MM.1S (cell line): Measurements from ENCODE around the gene SH3BP2.

ENCODE experiments used
- DNase-seq: peaks from one replicate; pipeline ENCODE4 v3.0.0-alpha.2; 2015
- H2AFZ ChIP-seq: fragments of 300-600 bp; sonication (generic); 2 replicates; pipeline ENCODE4 v1.6.0; 2016; ENCODE audit warnings: antibody characterized with exemption, low read length
- H3F3A ChIP-seq: fragments of 300-600 bp; sonication (generic); 2 replicates; pipeline ENCODE4 v1.6.1; 2016; ENCODE audit warnings: mild to moderate bottlenecking, antibody characterized with exemption, low read length, moderate library complexity, mixed read lengths; ENCODE audit not compliant: insufficient read depth
- H3K27ac ChIP-seq: fragments of 300-600 bp; sonication (generic); 2 replicates; pipeline ENCODE4 v1.5.1; 2016; ENCODE audit warnings: mild to moderate bottlenecking, low read length
- H3K27me3 ChIP-seq: fragments of 300-600 bp; sonication (generic); replicated peaks from 2 replicates; pipeline ENCODE4 v1.6.0; 2016; ENCODE audit warnings: low read length; ENCODE audit not compliant: insufficient read depth
- H3K36me3 ChIP-seq: fragments of 300-600 bp; sonication (generic); replicated peaks from 2 replicates; pipeline ENCODE4 v1.6.1; 2016; ENCODE audit warnings: mild to moderate bottlenecking, low read length, mixed read lengths; ENCODE audit not compliant: insufficient read depth
- H3K4me1 ChIP-seq: fragments of 300-600 bp; sonication (generic); 2 replicates; pipeline ENCODE4 v1.6.1; 2016; ENCODE audit warnings: low read length, mixed read lengths
- H3K4me2 ChIP-seq: fragments of 300-600 bp; sonication (generic); 2 replicates; pipeline ENCODE4 v1.6.0; 2016; ENCODE audit warnings: low read depth, low read length
- H3K4me3 ChIP-seq: fragments of 300-600 bp; sonication (generic); 2 replicates; pipeline ENCODE4 v1.5.1; 2016; ENCODE audit warnings: low read length, mixed read lengths
- H3K79me2 ChIP-seq: fragments of 300-600 bp; sonication (generic); 2 replicates; pipeline ENCODE4 v1.6.1; 2016; ENCODE audit warnings: mixed run types, low read length, mixed read lengths
- H3K9ac ChIP-seq: fragments of 300-600 bp; sonication (generic); 2 replicates; pipeline ENCODE4 v1.6.1; 2016; ENCODE audit warnings: low read length, mixed read lengths
- H3K9me2 ChIP-seq: fragments of 300-600 bp; sonication (generic); replicated peaks from 2 replicates; pipeline ENCODE4 v1.6.1; 2016; ENCODE audit warnings: mild to moderate bottlenecking, low read length, mixed read lengths; ENCODE audit not compliant: insufficient read depth
- H3K9me3 ChIP-seq: fragments of 300-600 bp; sonication (generic); replicated peaks from 2 replicates; pipeline ENCODE4 v1.6.1; 2016; ENCODE audit warnings: mild to moderate bottlenecking, low read length, mixed read lengths; ENCODE audit not compliant: insufficient read depth
- H4K20me1 ChIP-seq: fragments of 300-600 bp; sonication (generic); 2 replicates; pipeline ENCODE4 v1.6.1; 2016; ENCODE audit warnings: mild to moderate bottlenecking, low read length, moderate library complexity, mixed read lengths; ENCODE audit not compliant: insufficient read depth
- EZH2 ChIP-seq: fragments of 300-600 bp; sonication (generic); optimal IDR thresholded peaks from 2 replicates; pipeline ENCODE3; 2017; ENCODE audit warnings: low read depth, mild to moderate bottlenecking, antibody characterized with exemption, low read length, mixed read lengths
- EZH2phosphoT487 ChIP-seq: fragments of 300-600 bp; sonication (generic); IDR thresholded peaks from 2 replicates; pipeline ENCODE4 v1.6.1; 2018; ENCODE audit warnings: antibody characterized with exemption, low read length
- TF ChIP-seq, protein P1 (sequence below): fragments of 300-600 bp; sonication (generic); IDR thresholded peaks from 2 replicates; pipeline ENCODE4 v1.5.1; 2016; ENCODE audit warnings: antibody characterized with exemption, low read length, mixed read lengths

SH3BP2 gene

DNA sequence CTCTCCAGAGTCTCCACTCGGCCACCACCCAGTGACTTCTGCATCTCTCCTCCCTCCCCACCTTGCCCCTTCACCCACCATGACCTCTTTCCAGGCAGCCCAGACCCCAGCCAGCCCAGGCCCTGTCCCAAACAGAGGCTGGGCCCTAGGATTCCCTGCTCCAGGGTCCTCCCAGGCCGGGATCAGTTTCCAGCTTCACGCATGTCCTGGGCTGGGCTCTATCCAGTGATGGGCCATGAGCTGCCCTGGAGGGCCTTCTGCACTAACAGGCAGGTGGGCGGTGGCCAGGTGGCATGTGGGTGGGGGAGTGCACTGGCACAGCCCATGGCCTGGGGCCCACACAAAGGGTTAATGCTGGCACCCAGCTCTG is 30.4 kb downstream of the SH3BP2 start:
- Histone ChIP-seq H3K4me2 (no peak overlapping the region), H2AFZ (no peak overlapping the region), H4K20me1 (no peaks in the 10 kb centered on the region), H3K79me2 (peaks cover 31% of the 10 kb centered on the region), H3F3A (no peaks in the 10 kb centered on the region), H3K4me1 (no peaks in the 10 kb centered on the region), H3K9me2 (no peaks in the 10 kb centered on the region), H3K9me3 (no peaks in the 10 kb centered on the region), H3K4me3 (no peak overlapping the region), H3K27ac (no peak overlapping the region), H3K36me3 (no peaks in the 10 kb centered on the region), H3K27me3 (no peaks in the 10 kb centered on the region), H3K9ac (no peak overlapping the region)
- DNase-seq = no peak
- TF ChIP-seq EZH2 = no peak
- no peak for TF ChIP-seq EZH2phosphoT487
- TF ChIP-seq, protein P1, sequence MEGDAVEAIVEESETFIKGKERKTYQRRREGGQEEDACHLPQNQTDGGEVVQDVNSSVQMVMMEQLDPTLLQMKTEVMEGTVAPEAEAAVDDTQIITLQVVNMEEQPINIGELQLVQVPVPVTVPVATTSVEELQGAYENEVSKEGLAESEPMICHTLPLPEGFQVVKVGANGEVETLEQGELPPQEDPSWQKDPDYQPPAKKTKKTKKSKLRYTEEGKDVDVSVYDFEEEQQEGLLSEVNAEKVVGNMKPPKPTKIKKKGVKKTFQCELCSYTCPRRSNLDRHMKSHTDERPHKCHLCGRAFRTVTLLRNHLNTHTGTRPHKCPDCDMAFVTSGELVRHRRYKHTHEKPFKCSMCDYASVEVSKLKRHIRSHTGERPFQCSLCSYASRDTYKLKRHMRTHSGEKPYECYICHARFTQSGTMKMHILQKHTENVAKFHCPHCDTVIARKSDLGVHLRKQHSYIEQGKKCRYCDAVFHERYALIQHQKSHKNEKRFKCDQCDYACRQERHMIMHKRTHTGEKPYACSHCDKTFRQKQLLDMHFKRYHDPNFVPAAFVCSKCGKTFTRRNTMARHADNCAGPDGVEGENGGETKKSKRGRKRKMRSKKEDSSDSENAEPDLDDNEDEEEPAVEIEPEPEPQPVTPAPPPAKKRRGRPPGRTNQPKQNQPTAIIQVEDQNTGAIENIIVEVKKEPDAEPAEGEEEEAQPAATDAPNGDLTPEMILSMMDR = no peak

DNA sequence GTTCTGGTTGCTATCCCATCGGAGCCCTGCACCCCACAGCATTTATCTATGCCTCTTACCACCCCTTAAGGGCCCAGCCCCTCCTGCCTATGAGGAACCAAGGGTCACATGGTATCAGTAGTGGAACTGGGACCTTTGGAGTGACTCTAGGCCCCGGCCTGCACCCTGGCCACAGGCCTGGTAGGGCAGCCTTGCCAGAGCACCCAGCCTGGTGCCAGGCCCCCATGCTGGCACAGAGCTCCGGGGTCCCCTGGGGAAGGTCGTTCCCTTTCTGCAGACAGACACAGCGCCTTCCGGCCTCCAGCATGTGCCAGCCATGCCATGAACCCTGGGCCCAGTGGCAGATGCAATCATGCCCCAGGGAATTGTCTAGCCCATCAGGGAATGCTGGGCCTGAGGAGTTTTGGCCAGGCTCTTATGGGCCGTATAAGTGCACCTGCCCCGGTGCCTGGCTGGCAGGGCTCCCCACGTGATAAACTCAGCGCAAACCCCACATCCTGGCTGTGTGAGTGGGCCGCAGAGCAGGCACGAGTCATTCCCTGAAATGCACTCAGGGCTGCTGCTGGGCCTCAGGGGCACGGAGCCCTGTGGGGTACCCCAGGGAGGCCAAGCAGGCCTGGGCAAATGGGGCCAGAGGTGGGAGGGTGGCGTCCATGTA is 30.9 kb downstream of the SH3BP2 start:
- H3K9me3 ChIP-seq = no peaks in the 10 kb centered on the region
- no peaks in the 10 kb centered on the region for H3K36me3 ChIP-seq
- H3K4me2 ChIP-seq = no peak overlapping the region
- peaks cover 25% of the 10 kb centered on the region for H3K79me2 ChIP-seq
- no peak overlapping the region for H2AFZ ChIP-seq
- no peaks in the 10 kb centered on the region for H3K4me1 ChIP-seq
- H3K9ac ChIP-seq = no peak overlapping the region
- no peak overlapping the region for H3K4me3 ChIP-seq
- TF ChIP-seq EZH2phosphoT487 = no peak
- no peaks in the 10 kb centered on the region for H3K9me2 ChIP-seq
- no peaks in the 10 kb centered on the region for H3F3A ChIP-seq
- H3K27me3 ChIP-seq = no peaks in the 10 kb centered on the region
- DNase-seq = no peak
- H4K20me1 ChIP-seq = no peaks in the 10 kb centered on the region
- no peak overlapping the region for H3K27ac ChIP-seq

GRCh38 chr4:2824329-2824835 is 31.5 kb downstream of the SH3BP2 start:
- H3K36me3 ChIP-seq = no peaks in the 10 kb centered on the region
- TF ChIP-seq, protein P1 = no peak
- TF ChIP-seq EZH2phosphoT487 = no peak
- no peak for TF ChIP-seq EZH2

GRCh38 chr4:2824836-2825381 is 32.0 kb downstream of the SH3BP2 start:
- Histone ChIP-seq H2AFZ (no peak overlapping the region), H4K20me1 (no peaks in the 10 kb centered on the region), H3F3A (no peaks in the 10 kb centered on the region), H3K4me3 (no peak overlapping the region), H3K4me1 (no peaks in the 10 kb centered on the region), H3K79me2 (peaks cover 14% of the 10 kb centered on the region), H3K27ac (no peak overlapping the region), H3K9me2 (no peaks in the 10 kb centered on the region), H3K4me2 (no peak overlapping the region), H3K9ac (no peak overlapping the region), H3K36me3 (no peaks in the 10 kb centered on the region), H3K27me3 (no peaks in the 10 kb centered on the region), H3K9me3 (no peaks in the 10 kb centered on the region)
- no peak for DNase-seq
- TF ChIP-seq EZH2 (no peak), EZH2phosphoT487 (no peak)
- TF ChIP-seq, protein P1 = no peak

More at GRCh38 chr4:2824329-2824835, 31.5 kb downstream of the SH3BP2 start:
- Histone ChIP-seq H3K27me3 (no peaks in the 10 kb centered on the region), H3K9me3 (no peaks in the 10 kb centered on the region), H3K9me2 (no peaks in the 10 kb centered on the region), H3F3A (no peaks in the 10 kb centered on the region), H2AFZ (no peak overlapping the region), H3K79me2 (peaks cover 20% of the 10 kb centered on the region), H3K4me3 (no peak overlapping the region), H3K27ac (no peak overlapping the region), H4K20me1 (no peaks in the 10 kb centered on the region), H3K4me1 (no peaks in the 10 kb centered on the region), H3K4me2 (no peak overlapping the region), H3K9ac (no peak overlapping the region)
- no peak for DNase-seq
